Chondrocyte (in vitro differentiated cells): Measurements from ENCODE around the gene GNAI3. TPM values are rescaled to one million over a fixed set of nuclear protein-coding genes. Genes with fewer than 3 reads are reported as not detected.
A peak's percentile ranks its signal among the peaks of the same experiment; 100 is the strongest.

Experiments
- DNase-seq: peaks from one replicate; pipeline ENCODE4 v3.0.0; 2021; ENCODE audit warnings: mixed read lengths, low spot score
- H3K27ac Mint-ChIP-seq: one replicate; pipeline ENCODE4 v1.8.0; 2021; ENCODE audit warnings: mild to moderate bottlenecking, moderate library complexity, mixed read lengths; ENCODE audit not compliant: unreplicated experiment
- H3K27me3 Mint-ChIP-seq: 2 replicates; pipeline ENCODE4 v1.8.0; 2021; ENCODE audit warnings: low read depth, mixed read lengths
- H3K36me3 Mint-ChIP-seq: 2 replicates; pipeline ENCODE4 v1.8.0; 2021; ENCODE audit warnings: low read depth, mixed read lengths
- H3K4me1 Mint-ChIP-seq: 2 replicates; pipeline ENCODE4 v1.8.0; 2021; ENCODE audit warnings: low read depth, mild to moderate bottlenecking, mixed read lengths
- H3K4me3 Mint-ChIP-seq: one replicate; pipeline ENCODE4 v1.8.0; 2021; ENCODE audit warnings: mild to moderate bottlenecking, moderate library complexity, mixed read lengths; ENCODE audit not compliant: unreplicated experiment
- H3K9me3 Mint-ChIP-seq: 2 replicates; pipeline ENCODE4 v1.8.0; 2021; ENCODE audit warnings: low read depth, mixed read lengths
- CTCF ChIP-seq: fragments of 200-600 bp; sonication (generic); IDR thresholded peaks from 2 replicates; pipeline ENCODE4 v1.5.0; 2021; ENCODE audit warnings: antibody characterized with exemption, mild to moderate bottlenecking, moderate library complexity
- total RNA-seq: library from RNA; stranded (reverse); gene quantifications from 3 replicates; pipeline ENCODE4 v1.2.1, GENCODE V29; 2021

Gene GNAI3
- total RNA-seq, 1 donor from 2014 or later, result 10.7 TPM

- no peak for TF ChIP-seq CTCF
- no peaks in the 10 kb centered on the region for H3K27me3 Mint-ChIP-seq
- H3K36me3 Mint-ChIP-seq, result no peaks in the 10 kb centered on the region
- H3K9me3 Mint-ChIP-seq, result no peaks in the 10 kb centered on the region
- H3K27ac Mint-ChIP-seq, result no peak overlapping the region
- peaks cover 35% of the 10 kb centered on the region for H3K4me1 Mint-ChIP-seq
- no peak overlapping the region for H3K4me3 Mint-ChIP-seq
- no peak for DNase-seq
Measured at GRCh38 chr1:109653306-109653705, 104.9 kb downstream of the GNAI3 start.

DNA sequence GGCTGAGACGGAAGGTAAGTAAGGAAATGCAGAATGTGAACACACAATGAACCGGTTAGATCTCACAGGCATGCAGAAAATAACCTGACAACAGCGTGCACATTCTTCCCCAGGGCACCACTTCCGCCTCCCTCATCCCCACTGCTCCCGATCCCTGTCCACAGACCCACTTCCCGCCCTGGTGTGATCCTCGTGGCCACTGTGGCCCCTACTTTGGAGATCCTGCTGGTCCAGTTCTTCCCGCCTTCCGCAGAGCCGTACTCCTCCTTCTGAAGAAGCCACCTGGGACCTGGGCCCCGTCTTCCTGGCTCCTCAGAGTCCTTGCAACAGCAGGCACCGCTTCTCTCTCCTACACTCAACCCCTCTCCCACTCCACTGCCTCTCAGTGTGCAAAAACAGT lies 106.1 kb downstream of the GNAI3 start:
- DNase-seq, result peak; percentile 64
- no peaks in the 10 kb centered on the region for H3K36me3 Mint-ChIP-seq
- no peaks in the 10 kb centered on the region for H3K27me3 Mint-ChIP-seq
- TF ChIP-seq CTCF, result no peak
- no peaks in the 10 kb centered on the region for H3K9me3 Mint-ChIP-seq
- H3K27ac Mint-ChIP-seq, result no peak overlapping the region
- no peak overlapping the region for H3K4me3 Mint-ChIP-seq
- H3K4me1 Mint-ChIP-seq, result peaks cover 39% of the 10 kb centered on the region

GRCh38 chr1:109655615-109656519 lies 107.5 kb downstream of the GNAI3 start, which contains the start of gene GSTM4:
TSS of gene GSTM4 (plus strand) at chr1:109656099. CDS start at chr1:109656390, 291 bp downstream.
- H3K36me3 Mint-ChIP-seq, result peaks cover 1% of the 10 kb centered on the region
- no peak for TF ChIP-seq CTCF
- peak; percentile 93 for DNase-seq
- no peaks in the 10 kb centered on the region for H3K9me3 Mint-ChIP-seq
- no peaks in the 10 kb centered on the region for H3K27me3 Mint-ChIP-seq
- peaks cover 28% of the 10 kb centered on the region for H3K4me1 Mint-ChIP-seq
- H3K4me3 Mint-ChIP-seq, result peak within 1 kb of the TSS; percentile 85
- H3K27ac Mint-ChIP-seq, result peak within 1 kb of the TSS; percentile 93

DNA sequence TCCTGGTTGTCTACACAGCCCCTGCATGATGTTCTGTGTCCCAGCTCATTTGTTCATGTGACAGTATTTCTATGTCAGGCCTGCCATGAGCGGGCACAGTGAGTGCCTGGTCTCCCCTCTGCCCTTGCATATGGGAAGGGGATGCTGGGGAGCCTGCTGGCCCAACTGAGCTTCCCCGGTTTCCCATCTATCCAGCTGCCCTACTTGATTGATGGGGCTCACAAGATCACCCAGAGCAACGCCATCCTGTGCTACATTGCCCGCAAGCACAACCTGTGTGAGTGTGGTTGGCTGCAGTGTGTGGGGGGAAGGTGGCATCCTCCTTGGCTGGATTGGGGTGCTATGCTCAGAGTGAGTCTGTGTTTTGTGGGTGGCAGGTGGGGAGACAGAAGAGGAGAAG lies 109.0 kb downstream of the GNAI3 start:
- no peak for TF ChIP-seq CTCF
- peak; percentile 53 for DNase-seq
- H3K4me3 Mint-ChIP-seq, result no peak overlapping the region
- H3K36me3 Mint-ChIP-seq, result peaks cover 1% of the 10 kb centered on the region
- peaks cover 23% of the 10 kb centered on the region for H3K4me1 Mint-ChIP-seq
- H3K27me3 Mint-ChIP-seq, result no peaks in the 10 kb centered on the region
- no peak overlapping the region for H3K27ac Mint-ChIP-seq
- H3K9me3 Mint-ChIP-seq, result no peaks in the 10 kb centered on the region

DNA sequence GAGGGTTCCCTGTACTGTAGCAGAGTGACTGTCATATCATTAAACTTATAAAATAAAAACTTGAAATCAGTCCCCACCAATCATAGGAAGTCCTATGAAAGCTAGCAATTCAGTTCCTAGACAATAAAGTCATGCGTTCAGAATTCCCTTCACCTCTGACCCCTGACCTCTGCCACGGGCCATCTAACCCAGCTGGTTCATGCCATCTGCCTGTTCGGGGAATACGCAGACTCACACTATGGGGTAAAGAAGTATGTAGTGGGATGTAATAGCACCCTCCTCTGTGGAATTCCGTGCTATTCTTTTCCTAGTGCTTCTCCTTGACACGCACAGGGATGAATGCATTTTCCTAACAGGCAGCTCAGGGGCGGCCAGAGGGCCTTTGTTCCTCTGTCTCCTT lies 109.6 kb downstream of the GNAI3 start:
- no peaks in the 10 kb centered on the region for H3K27me3 Mint-ChIP-seq
- no peak overlapping the region for H3K27ac Mint-ChIP-seq
- peak; percentile 20 for DNase-seq
- H3K9me3 Mint-ChIP-seq, result no peaks in the 10 kb centered on the region
- peaks cover 23% of the 10 kb centered on the region for H3K4me1 Mint-ChIP-seq
- peaks cover 1% of the 10 kb centered on the region for H3K36me3 Mint-ChIP-seq
- H3K4me3 Mint-ChIP-seq, result no peak overlapping the region
- TF ChIP-seq CTCF, result no peak
